ENCODE data around the gene ZRANB2. TPM values are rescaled to one million over a fixed set of nuclear protein-coding genes. Genes with fewer than 3 reads are reported as not detected.

Gene ZRANB2
- total RNA-seq, 1 donor = 47.1 TPM

DNA sequence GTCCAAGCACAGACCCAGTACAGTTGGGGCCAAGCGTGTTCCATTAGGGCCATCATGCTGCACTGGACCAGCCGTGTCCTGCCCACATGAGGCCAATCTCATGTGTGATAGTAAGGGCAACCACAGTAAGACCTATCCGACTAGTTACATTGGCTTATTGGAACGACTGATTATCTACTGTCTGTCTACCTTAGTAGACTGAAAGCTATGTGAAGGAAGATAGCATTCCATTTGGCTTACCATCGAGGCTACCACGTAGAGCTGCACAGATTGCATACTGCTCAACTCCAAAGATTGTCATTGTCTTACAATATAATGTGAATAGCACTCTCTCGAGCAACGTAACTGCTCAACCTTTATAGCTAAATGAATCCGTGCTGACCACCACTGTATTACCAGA, 43.8 kb downstream of the ZRANB2 start:
- H3K4me3 ChIP-seq (ENCODE audit: low read depth, low read length) = no peak overlapping the region
- no peak for DNase-seq (ENCODE audit: low read depth)
- no peak for TF ChIP-seq CTCF (IDR thresholded peaks at IDR 0.05; ENCODE audit: insufficient read depth, low read depth, low read length)

- no peak overlapping the region for H3K4me3 ChIP-seq (ENCODE audit: low read depth, low read length)
- no peak for DNase-seq (ENCODE audit: low read depth)
- TF ChIP-seq CTCF (IDR thresholded peaks at IDR 0.05; ENCODE audit: insufficient read depth, low read depth, low read length) = no peak
Measured at GRCh38 chr1:71033136-71033535, 47.7 kb downstream of the ZRANB2 start.

- no peak for TF ChIP-seq CTCF (IDR thresholded peaks at IDR 0.05; ENCODE audit: insufficient read depth, low read depth, low read length)
- DNase-seq (ENCODE audit: low read depth) = no peak
Measured at GRCh38 chr1:71031426-71031825, 49.4 kb downstream of the ZRANB2 start.

DNA sequence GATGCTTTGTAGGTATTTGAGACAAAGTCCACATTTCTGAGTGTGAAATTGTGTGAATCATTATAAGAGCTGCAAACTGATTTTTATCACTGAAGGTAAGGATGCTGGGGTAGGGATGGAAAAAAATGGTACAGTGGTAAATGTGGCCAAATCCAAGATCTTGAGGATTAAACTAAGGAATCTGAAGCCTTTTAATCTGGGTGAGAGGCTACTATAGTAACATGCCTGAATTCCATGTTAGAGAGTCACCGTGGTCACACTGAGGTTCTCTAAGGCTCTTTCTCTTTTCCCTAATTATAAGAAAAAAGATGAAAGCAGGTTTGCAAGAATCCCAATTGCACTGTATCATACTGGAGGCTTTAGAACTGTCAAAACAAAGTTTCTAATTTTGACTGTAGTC, 50.8 kb downstream of the ZRANB2 start:
- no peak for DNase-seq (ENCODE audit: low read depth)

More at GRCh38 chr1:71031426-71031825, 49.4 kb downstream of the ZRANB2 start:
- no peak overlapping the region for H3K4me3 ChIP-seq (ENCODE audit: low read depth, low read length)

GRCh38 chr1:71028981-71029380, 51.9 kb downstream of the ZRANB2 start:
- H3K4me3 ChIP-seq (ENCODE audit: low read depth, low read length) = no peak overlapping the region
- TF ChIP-seq CTCF (IDR thresholded peaks at IDR 0.05; ENCODE audit: insufficient read depth, low read depth, low read length) = no peak
- no peak for DNase-seq (ENCODE audit: low read depth)

More for the DNA sequence above, 50.8 kb downstream of the ZRANB2 start:
- H3K4me3 ChIP-seq (ENCODE audit: low read depth, low read length) = no peak overlapping the region
- no peak for TF ChIP-seq CTCF (IDR thresholded peaks at IDR 0.05; ENCODE audit: insufficient read depth, low read depth, low read length)

- H3K4me3 ChIP-seq (ENCODE audit: low read depth, low read length) = no peak overlapping the region
- no peak for DNase-seq (ENCODE audit: low read depth)
- no peak for TF ChIP-seq CTCF (IDR thresholded peaks at IDR 0.05; ENCODE audit: insufficient read depth, low read depth, low read length)
Measured at GRCh38 chr1:71027991-71028390, 52.8 kb downstream of the ZRANB2 start.

- TF ChIP-seq CTCF (IDR thresholded peaks at IDR 0.05; ENCODE audit: insufficient read depth, low read depth, low read length) = no peak
- no peak overlapping the region for H3K4me3 ChIP-seq (ENCODE audit: low read depth, low read length)
- DNase-seq (ENCODE audit: low read depth) = no peak
Measured at GRCh38 chr1:71026093-71026492, 54.7 kb downstream of the ZRANB2 start.

All from fibroblast of villous mesenchyme (primary cell).